PC-3 (cell line): Measurements from ENCODE around the gene TARS1. TPM values are rescaled to one million over a fixed set of nuclear protein-coding genes. Genes with fewer than 3 reads are reported as not detected.

Experiments used
- ATAC-seq: fragments of 200-7000 bp; cut with Tn5 transposase; 2 replicates; pipeline ENCODE4 v1.9.1; 2020; ENCODE audit warnings: mild to moderate bottlenecking, moderate library complexity
- BruUV-seq: library from RNA; stranded (reverse); fragments of 400-500 nt; replicated peaks from 2 replicates; lab custom pipeline; 2021; lab: Mats Ljungman, UMichigan
- CTCF ChIA-PET: fragments of 300-600 bp; sonication (Branson Sonifier 250); formaldehyde crosslinking; loops from one replicate; lab custom pipeline; 2022; ENCODE audit warnings: antibody characterized with exemption; lab: Charles Lee
- POLR2A ChIA-PET: fragments of 300-600 bp; sonication (Branson Sonifier 250); formaldehyde crosslinking; loops from one replicate; lab custom pipeline; 2022; ENCODE audit warnings: antibody characterized with exemption; ENCODE audit not compliant: unreplicated experiment; lab: Charles Lee
- DNase-seq: peaks from one replicate; pipeline ENCODE4 v3.0.0-alpha.2; 2015
- H2AFZ ChIP-seq: fragments of 300-600 bp; sonication (generic); 2 replicates; pipeline ENCODE4 v1.6.0; 2016; ENCODE audit warnings: antibody characterized with exemption, low read length
- H3F3A ChIP-seq: fragments of 300-600 bp; sonication (generic); one replicate; pipeline ENCODE4 v1.6.0; 2017; ENCODE audit warnings: antibody characterized with exemption, low read length, control low read depth, mild to moderate bottlenecking; ENCODE audit not compliant: unreplicated experiment
- H3K27ac ChIP-seq: fragments of 300-600 bp; sonication (generic); 2 replicates; pipeline ENCODE4 v1.5.1; 2016; ENCODE audit warnings: mild to moderate bottlenecking, low read length
- H3K27me3 ChIP-seq: fragments of 300-600 bp; sonication (generic); 2 replicates; pipeline ENCODE4 v1.6.1; 2016; ENCODE audit warnings: low read length, mixed read lengths
- H3K36me3 ChIP-seq: fragments of 300-600 bp; sonication (generic); 2 replicates; pipeline ENCODE4 v1.6.1; 2016; ENCODE audit warnings: low read depth, mixed run types, low read length, mixed read lengths
- H3K4me1 ChIP-seq: fragments of 300-600 bp; sonication (generic); 2 replicates; pipeline ENCODE4 v1.5.1; 2016; ENCODE audit warnings: low read length; ENCODE audit not compliant: insufficient read depth
- H3K4me2 ChIP-seq: fragments of 300-600 bp; sonication (generic); 2 replicates; pipeline ENCODE4 v1.6.0; 2016; ENCODE audit warnings: low read length
- H3K4me3 ChIP-seq: fragments of 300-600 bp; sonication (generic); 2 replicates; pipeline ENCODE4 v1.5.1; 2016; ENCODE audit warnings: mild to moderate bottlenecking, low read length, mixed read lengths
- H3K79me2 ChIP-seq: fragments of 300-600 bp; sonication (generic); 2 replicates; pipeline ENCODE4 v1.6.1; 2017; ENCODE audit warnings: low read length, mixed read lengths
- H3K9ac ChIP-seq: fragments of 300-600 bp; sonication (generic); 2 replicates; pipeline ENCODE4 v1.6.0; 2016; ENCODE audit warnings: mild to moderate bottlenecking, low read length
- H3K9me2 ChIP-seq: fragments of 300-600 bp; sonication (generic); replicated peaks from 2 replicates; pipeline ENCODE4 v1.6.1; 2016; ENCODE audit warnings: mixed run types, low read length, mixed read lengths
- H3K9me3 ChIP-seq: fragments of 300-600 bp; sonication (generic); 2 replicates; pipeline ENCODE4 v1.6.1; 2016; ENCODE audit warnings: low read length, mixed read lengths
- H4K20me1 ChIP-seq: fragments of 300-600 bp; sonication (generic); 2 replicates; pipeline ENCODE4 v1.6.1; 2016; ENCODE audit warnings: low read length, mixed read lengths
- CTCF ChIP-seq: fragments of 300-600 bp; sonication (generic); conservative IDR thresholded peaks from 2 replicates; pipeline ENCODE4 v1.5.1; 2017; ENCODE audit warnings: antibody characterized with exemption, low read depth, mild to moderate bottlenecking, low read length
- EZH2 ChIP-seq: fragments of 300-600 bp; sonication (generic); IDR thresholded peaks from one replicate; pipeline ENCODE4 v1.6.1; 2017; ENCODE audit warnings: antibody characterized with exemption, mild to moderate bottlenecking, low read length; ENCODE audit not compliant: unreplicated experiment
- EZH2phosphoT487 ChIP-seq: fragments of 300-600 bp; sonication (generic); IDR thresholded peaks from 2 replicates; pipeline ENCODE4 v1.6.1; 2018; ENCODE audit warnings: mild to moderate bottlenecking, antibody characterized with exemption, low read length, borderline replicate concordance
- intact Hi-C: fragments of 100-400 bp; cut with micrococcal nuclease; formaldehyde crosslinking; loops from 2 replicates; pipeline ENCODE4 v1.9.0; 2023
- total RNA-seq: library from RNA; depleted of rRNA; stranded (reverse); fragments of >200 nt; gene quantifications from 2 replicates; pipeline ENCODE4 v1.2.3, GENCODE V29; 2014

Gene TARS1
- total RNA-seq, 1 experiment from 2014 or later, result 221 TPM

- Histone ChIP-seq H3K4me2 (no peak overlapping the region), H3K36me3 (no peaks in the 10 kb centered on the region), H3K9ac (no peak overlapping the region), H3K4me3 (no peak overlapping the region), H3K27me3 (no peaks in the 10 kb centered on the region), H3K4me1 (no peaks in the 10 kb centered on the region), H3K79me2 (no peaks in the 10 kb centered on the region), H3K27ac (no peak overlapping the region), H2AFZ (no peak overlapping the region), H3K9me3 (no peaks in the 10 kb centered on the region), H3K9me2 (no peaks in the 10 kb centered on the region), H3F3A (no peaks in the 10 kb centered on the region), H4K20me1 (no peaks in the 10 kb centered on the region)
- TF ChIP-seq EZH2phosphoT487, result no peak
- no peak for TF ChIP-seq CTCF
- TF ChIP-seq EZH2, result no peak
- ATAC-seq (no peak), DNase-seq (no peak)
- no TSS peak for BruUV-seq
- intact Hi-C loops, result loop anchor here (5.0 kb wide), 1 partner anchor 213 kb away; no protein-coding TSS in a partner anchor
- POLR2A ChIA-PET, result no interaction called here
- CTCF ChIA-PET, result no interaction called here
Measured at GRCh38 chr5:33410221-33410620, 30.5 kb upstream of the TARS1 start.

GRCh38 chr5:33411498-33411897 lies 29.3 kb upstream of the TARS1 start:
- CTCF ChIA-PET, result no interaction called here
- Histone ChIP-seq H3K36me3 (no peaks in the 10 kb centered on the region), H2AFZ (no peak overlapping the region), H3K4me1 (no peaks in the 10 kb centered on the region), H3K27ac (no peak overlapping the region), H3K27me3 (no peaks in the 10 kb centered on the region), H3K9me2 (no peaks in the 10 kb centered on the region), H3K79me2 (no peaks in the 10 kb centered on the region), H3K4me2 (no peak overlapping the region), H4K20me1 (no peaks in the 10 kb centered on the region), H3K9ac (no peak overlapping the region), H3K4me3 (no peak overlapping the region), H3K9me3 (no peaks in the 10 kb centered on the region), H3F3A (no peaks in the 10 kb centered on the region)
- DNase-seq (no peak), ATAC-seq (no peak)
- intact Hi-C loops, result loop anchor here (5.0 kb wide), 1 partner anchor 214 kb away; no protein-coding TSS in a partner anchor
- no TSS peak for BruUV-seq
- POLR2A ChIA-PET, result interaction anchor here (0.5 kb wide), 1 partner anchor 9 kb away, joined by 4 read pairs; no protein-coding TSS in a partner anchor
- TF ChIP-seq CTCF, result no peak
- TF ChIP-seq EZH2phosphoT487, result no peak
- TF ChIP-seq EZH2, result no peak

- no peaks in the 10 kb centered on the region for H3K4me1 ChIP-seq
- ChIA-PET CTCF (no interaction called here), POLR2A (no interaction called here)
- no peak for TF ChIP-seq CTCF
- TF ChIP-seq EZH2phosphoT487, result no peak
- TF ChIP-seq EZH2, result no peak
- no peak overlapping the region for H3K27ac ChIP-seq
- H3K36me3 ChIP-seq, result no peaks in the 10 kb centered on the region
- no peaks in the 10 kb centered on the region for H3K27me3 ChIP-seq
- DNase-seq (no peak), ATAC-seq (no peak)
- no peaks in the 10 kb centered on the region for H3F3A ChIP-seq
- H3K9me2 ChIP-seq, result no peaks in the 10 kb centered on the region
- no peaks in the 10 kb centered on the region for H3K9me3 ChIP-seq
- no peak overlapping the region for H3K4me2 ChIP-seq
- H2AFZ ChIP-seq, result no peak overlapping the region
- no peak overlapping the region for H3K9ac ChIP-seq
- intact Hi-C loops, result no loop called here
- H3K79me2 ChIP-seq, result no peaks in the 10 kb centered on the region
- BruUV-seq, result no TSS peak
- H3K4me3 ChIP-seq, result no peak overlapping the region
- no peaks in the 10 kb centered on the region for H4K20me1 ChIP-seq
Measured at GRCh38 chr5:33415811-33416354, 24.9 kb upstream of the TARS1 start.
